ENCODE data around the gene CPA5. TPM values are rescaled to one million over a fixed set of nuclear protein-coding genes. Genes with fewer than 3 reads are reported as not detected.

CPA5 gene
- polyA plus RNA-seq, 3 donors: not detected

GRCh38 chr7:130309986-130310385, 34.6 kb upstream of the CPA5 start:
- Histone ChIP-seq H2AFZ (ENCODE audit: insufficient read depth, low read depth, low read length, poor library complexity, severe bottlenecking) (no peak overlapping the region), H3K36me3 (replicated peaks in 1 of 2; ENCODE audit: control insufficient read depth in 1 of 2, insufficient read depth in 2 of 2, low read length in 2 of 2) (no peaks in the 10 kb centered on the region), H3K27me3 (ENCODE audit: control insufficient read depth in 2 of 2, insufficient read depth in 2 of 2, low read length in 2 of 2) (no peaks in the 10 kb centered on the region), H3K4me2 (replicated peaks; ENCODE audit: extremely low read depth, low read length, poor library complexity, severe bottlenecking) (no peak overlapping the region), H3K27ac (ENCODE audit: low read depth in 1 of 2, low read length in 2 of 2) (no peak overlapping the region), H4K20me1 (ENCODE audit: insufficient read depth, low read length) (no peaks in the 10 kb centered on the region), H3K4me3 (replicated peaks in 1 of 3; ENCODE audit: low read depth in 2 of 3, low read length in 3 of 3) (no peak overlapping the region), H3K9me3 (replicated peaks in 1 of 2; ENCODE audit: control insufficient read depth in 1 of 2, insufficient read depth in 1 of 2, low read length in 2 of 2) (no peaks in the 10 kb centered on the region), H3K4me1 (ENCODE audit: control insufficient read depth in 1 of 2, insufficient read depth in 2 of 2, low read length in 2 of 2) (no peaks in the 10 kb centered on the region), H3K79me2 (ENCODE audit: insufficient read depth, low read length) (no peaks in the 10 kb centered on the region), H3K9ac (ENCODE audit: insufficient read depth, low read length, poor library complexity, severe bottlenecking) (no peak overlapping the region)
- H3K27ac Mint-ChIP-seq: no peak overlapping the region
- DNase-seq: no peak
- no peaks in the 10 kb centered on the region for H3K36me3 Mint-ChIP-seq
- no peak overlapping the region for H3K4me3 Mint-ChIP-seq
- intact Hi-C loops (cut with micrococcal nuclease): no loop called here
- H3K27me3 Mint-ChIP-seq (ENCODE audit: low read depth in 3 of 3): no peaks in the 10 kb centered on the region
- peaks cover 0 to 5% (median 0%) of the 10 kb centered on the region in 7 donors for H3K9me3 Mint-ChIP-seq
- H3K4me1 Mint-ChIP-seq: no peaks in the 10 kb centered on the region
- TF ChIP-seq CTCF (IDR thresholded peaks at IDR 0.05): no peak
- WGBS (ENCODE audit: insufficient coverage): no CpG with 5 or more reads among the region's 6 CpGs

- H3K27me3 ChIP-seq (ENCODE audit: control insufficient read depth in 2 of 2, insufficient read depth in 2 of 2, low read length in 2 of 2): no peaks in the 10 kb centered on the region
- no peaks in the 10 kb centered on the region for H4K20me1 ChIP-seq (ENCODE audit: insufficient read depth, low read length)
- no peak overlapping the region for H3K4me3 Mint-ChIP-seq
- H3K4me3 ChIP-seq (replicated peaks in 1 of 3; ENCODE audit: low read depth in 2 of 3, low read length in 3 of 3): no peak overlapping the region
- intact Hi-C loops (cut with micrococcal nuclease): no loop called here
- H3K79me2 ChIP-seq (ENCODE audit: insufficient read depth, low read length): no peaks in the 10 kb centered on the region
- 94% methylated on average over 6 of the region's 6 CpGs for WGBS (ENCODE audit: insufficient coverage)
- no peak overlapping the region for H3K27ac ChIP-seq (ENCODE audit: low read depth in 1 of 2, low read length in 2 of 2)
- no peaks in the 10 kb centered on the region for H3K36me3 Mint-ChIP-seq
- no peaks in the 10 kb centered on the region for H3K36me3 ChIP-seq (replicated peaks in 1 of 2; ENCODE audit: control insufficient read depth in 1 of 2, insufficient read depth in 2 of 2, low read length in 2 of 2)
- DNase-seq: no peak
- no peak overlapping the region for H3K4me2 ChIP-seq (replicated peaks; ENCODE audit: extremely low read depth, low read length, poor library complexity, severe bottlenecking)
- no peak overlapping the region for H2AFZ ChIP-seq (ENCODE audit: insufficient read depth, low read depth, low read length, poor library complexity, severe bottlenecking)
- no peak overlapping the region for H3K27ac Mint-ChIP-seq
- peaks cover 0 to 8% (median 1%) of the 10 kb centered on the region in 7 donors for H3K9me3 Mint-ChIP-seq
- no peaks in the 10 kb centered on the region for H3K4me1 Mint-ChIP-seq
- no peak for TF ChIP-seq CTCF (IDR thresholded peaks at IDR 0.05)
- no peaks in the 10 kb centered on the region for H3K9me3 ChIP-seq (replicated peaks in 1 of 2; ENCODE audit: control insufficient read depth in 1 of 2, insufficient read depth in 1 of 2, low read length in 2 of 2)
- no peak overlapping the region for H3K9ac ChIP-seq (ENCODE audit: insufficient read depth, low read length, poor library complexity, severe bottlenecking)
- H3K27me3 Mint-ChIP-seq (ENCODE audit: low read depth in 3 of 3): peaks cover 1 to 5% (median 3%) of the 10 kb centered on the region in 3 donors
- no peaks in the 10 kb centered on the region for H3K4me1 ChIP-seq (ENCODE audit: control insufficient read depth in 1 of 2, insufficient read depth in 2 of 2, low read length in 2 of 2)
These were observed 30.3 kb upstream of the CPA5 start for GRCh38 chr7:130314305-130314704.
